H1 (cell line): ENCODE data around the gene PCDHB14. TPM values are rescaled to one million over a fixed set of nuclear protein-coding genes. Genes with fewer than 3 reads are reported as not detected.
"Not testable (repeated sequence)": the region's sequence is repeated elsewhere in the genome, so short reads cannot be mapped to it uniquely, and the experiment has no call there.

Source experiments
- CTCF ChIA-PET: fragments of 300-600 bp; sonication (Branson Sonifier 250); formaldehyde crosslinking; loops from one replicate; lab custom pipeline; 2021; ENCODE audit not compliant: partially characterized antibody; lab: Charles Lee
- POLR2A ChIA-PET: fragments of 300-600 bp; sonication (Branson Sonifier 250); formaldehyde crosslinking; loops from one replicate; lab custom pipeline; 2021; ENCODE audit warnings: inconsistent platforms; ENCODE audit not compliant: partially characterized antibody; lab: Charles Lee
- DNase-seq, 2 experiments: peaks; one replicate each; pipeline versions ENCODE4 v3.0.0 to v3.0.0-alpha.2; 2010 to 2022; ENCODE audit warnings: low spot score in 2 of 2, low read depth in 1 of 2, mixed read lengths in 1 of 2
- FAIRE-seq: peaks from 2 replicates; lab custom pipeline; 2011; peaks lifted over from hg19 to GRCh38; lab: Jason Lieb, UNC
- H2AFZ ChIP-seq: 2 replicates; pipeline ENCODE4 v1.8.1; 2012; ENCODE audit warnings: low read length, inconsistent platforms
- H2AK5ac ChIP-seq: 2 replicates; pipeline ENCODE4 v1.6.1; 2013; ENCODE audit warnings: low read depth, low read length
- H2BK120ac ChIP-seq: replicated peaks from 2 replicates; pipeline ENCODE3; 2013; ENCODE audit warnings: low read depth, low read length, inconsistent platforms
- H2BK12ac ChIP-seq: 2 replicates; pipeline ENCODE4 v1.6.1; 2013; ENCODE audit warnings: low read depth, low read length
- H2BK15ac ChIP-seq: 2 replicates; pipeline ENCODE4 v1.6.1; 2013; ENCODE audit warnings: low read length
- H2BK20ac ChIP-seq: 2 replicates; pipeline ENCODE4 v1.6.1; 2013; ENCODE audit warnings: low read length
- H2BK5ac ChIP-seq: 2 replicates; pipeline ENCODE4 v1.6.1; 2013; ENCODE audit warnings: low read depth, low read length
- H3K14ac ChIP-seq: 2 replicates; pipeline ENCODE4 v1.6.1; 2013; ENCODE audit warnings: inconsistent platforms; ENCODE audit not compliant: insufficient read length
- H3K18ac ChIP-seq: 2 replicates; pipeline ENCODE4 v1.6.1; 2013; ENCODE audit warnings: low read length; ENCODE audit errors: extremely low read depth
- H3K23ac ChIP-seq: 2 replicates; pipeline ENCODE4 v1.6.1; 2013; ENCODE audit warnings: inconsistent platforms; ENCODE audit not compliant: insufficient read length
- H3K23me2 ChIP-seq: 2 replicates; pipeline ENCODE4 v1.6.1; 2013; ENCODE audit warnings: low read depth, low read length
- H3K27ac ChIP-seq: 2 replicates; pipeline ENCODE4 v1.6.1; 2011; ENCODE audit warnings: low read depth, low read length, inconsistent platforms
- H3K27me3 ChIP-seq, 4 experiments: replicated peaks in 1 of 4; 1 replicate in 1 of 4; 2 replicates in 3 of 4; pipeline versions ENCODE4 v1.6.1 to v1.8.1; 2011 to 2013; ENCODE audit warnings: low read length in 3 of 4, mild to moderate bottlenecking in 3 of 4, inconsistent platforms in 2 of 4, mixed read lengths in 2 of 4, moderate library complexity in 1 of 4; ENCODE audit not compliant: control insufficient read depth in 3 of 4, insufficient read depth in 3 of 4; ENCODE audit errors: extremely low read depth in 1 of 4
- H3K36me3 ChIP-seq, 4 experiments: 2 replicates each; pipeline versions ENCODE4 v1.6.1 to v1.8.1; 2011 to 2013; ENCODE audit warnings: mild to moderate bottlenecking in 4 of 4, low read length in 3 of 4, moderate library complexity in 2 of 4, control low read depth in 1 of 4, inconsistent platforms in 1 of 4; ENCODE audit not compliant: insufficient read depth in 4 of 4, control insufficient read depth in 2 of 4
- H3K4ac ChIP-seq: replicated peaks from 2 replicates; pipeline ENCODE3; 2013; ENCODE audit warnings: low read length, low read depth, mixed read lengths, inconsistent platforms; ENCODE audit not compliant: insufficient read length
- H3K4me1 ChIP-seq, 4 experiments: replicated peaks in 1 of 4; 1 replicate in 1 of 4; 2 replicates in 3 of 4; pipeline versions ENCODE4 v1.6.1 to v1.8.1; 2011 to 2013; ENCODE audit warnings: low read length in 3 of 4, inconsistent platforms in 2 of 4, mixed read lengths in 1 of 4; ENCODE audit not compliant: insufficient read depth in 4 of 4, control insufficient read depth in 3 of 4
- H3K4me2 ChIP-seq, 2 experiments: 2 replicates each; pipeline versions ENCODE4 v1.6.1 to v1.8.1; 2011 to 2013; ENCODE audit warnings: low read depth in 2 of 2, low read length in 2 of 2, control low read depth in 1 of 2, inconsistent platforms in 1 of 2, mild to moderate bottlenecking in 1 of 2; ENCODE audit not compliant: insufficient read depth in 1 of 2
- H3K4me3 ChIP-seq, 4 experiments: fragments of 200-600, 300-600 bp in 1 of 4; sonication (generic), shearing (Covaris generic), sonication (Bioruptor Twin) in 1 of 4; 2 replicates each; pipeline versions ENCODE4 v1.5.1 to v1.8.1; 2011 to 2016; ENCODE audit warnings: low read length in 4 of 4, low read depth in 3 of 4, control low read depth in 2 of 4, inconsistent platforms in 2 of 4, mild to moderate bottlenecking in 2 of 4, mixed read lengths in 1 of 4, moderate library complexity in 1 of 4; ENCODE audit not compliant: insufficient read depth in 2 of 4; ENCODE audit errors: extremely low read depth in 1 of 4
- H3K56ac ChIP-seq: replicated peaks from 2 replicates; pipeline ENCODE3; 2013; ENCODE audit warnings: low read depth, mild to moderate bottlenecking, mixed read lengths, low read length, inconsistent platforms; ENCODE audit not compliant: insufficient read length
- H3K79me1 ChIP-seq: 2 replicates; pipeline ENCODE4 v1.6.1; 2013; ENCODE audit warnings: low read depth, low read length, control low read depth
- H3K79me2 ChIP-seq, 2 experiments: 2 replicates each; pipeline versions ENCODE4 v1.6.1 to v1.8.1; 2012 to 2013; ENCODE audit warnings: low read length in 2 of 2, mild to moderate bottlenecking in 2 of 2, inconsistent platforms in 1 of 2; ENCODE audit not compliant: insufficient read depth in 2 of 2, control insufficient read depth in 1 of 2
- H3K9ac ChIP-seq, 4 experiments: replicated peaks in 1 of 4; 1 replicate in 1 of 4; 2 replicates in 3 of 4; pipeline versions ENCODE4 v1.6.1 to v1.8.1; 2011 to 2013; ENCODE audit warnings: low read depth in 3 of 4, low read length in 3 of 4, control low read depth in 2 of 4, mild to moderate bottlenecking in 2 of 4, moderate library complexity in 2 of 4, inconsistent platforms in 1 of 4; ENCODE audit errors: extremely low read depth in 1 of 4
- H3K9me3 ChIP-seq, 2 experiments: 2 replicates each; pipeline versions ENCODE4 v1.6.1 to v1.8.1; 2012 to 2013; ENCODE audit warnings: mild to moderate bottlenecking in 2 of 2, moderate library complexity in 2 of 2, control low read depth in 1 of 2, inconsistent platforms in 1 of 2, low read depth in 1 of 2, low read length in 1 of 2, mixed read lengths in 1 of 2; ENCODE audit not compliant: insufficient read depth in 2 of 2
- H4K20me1 ChIP-seq, 2 experiments: replicated peaks in 1 of 2; 2 replicates each; pipeline versions ENCODE3 to v1.8.1; 2011 to 2013; ENCODE audit warnings: inconsistent platforms in 2 of 2, low read length in 2 of 2, mild to moderate bottlenecking in 1 of 2; ENCODE audit not compliant: insufficient read depth in 2 of 2, control insufficient read depth in 1 of 2
- H4K5ac ChIP-seq: 2 replicates; pipeline ENCODE4 v1.6.1; 2013; ENCODE audit warnings: low read length, low read depth, mixed read lengths, inconsistent platforms; ENCODE audit not compliant: insufficient read length
- H4K8ac ChIP-seq: 2 replicates; pipeline ENCODE4 v1.8.0; 2013; ENCODE audit warnings: mild to moderate bottlenecking, moderate library complexity, low read length, inconsistent platforms; ENCODE audit not compliant: insufficient read depth; ENCODE audit errors: extremely low read depth
- H4K91ac ChIP-seq: replicated peaks from 2 replicates; pipeline ENCODE3; 2013; ENCODE audit warnings: low read length, mixed read lengths, inconsistent platforms; ENCODE audit not compliant: insufficient read length
- WGBS, 2 experiments: shearing (Covaris generic) in 1 of 2; methylation state at CpG; one replicate each; pipeline versions ENCODE4 v1.1.6 to v1.1.7; 2013 to 2015; ENCODE audit warnings: low lambda C conversion rate in 2 of 2, mixed read lengths in 2 of 2, inconsistent platforms in 1 of 2, low coverage in 1 of 2, missing lambda C conversion rate in 1 of 2; ENCODE audit not compliant: insufficient replicate concordance in 2 of 2, insufficient coverage in 1 of 2, insufficient read length in 1 of 2; ENCODE audit errors: extremely low coverage in 1 of 2, missing lambda C conversion rate in 1 of 2; 5-methylcytosine and 5-hydroxymethylcytosine counted together
- polyA plus RNA-seq, 7 experiments: library from polyadenylated mRNA; depleted of rRNA in 3 of 7; stranded (reverse) in 5 of 7; unstranded in 2 of 7; fragments of >200 nt in 5 of 7; fragments of 200-250 nt in 2 of 7; gene quantifications; 1 replicate in 5 of 7; 2 replicates in 1 of 7; 4 replicates in 1 of 7; pipeline versions ENCODE4 v1.2.1 to v1.2.3, GENCODE V29; 2011 to 2013; ENCODE audit warnings: missing spikeins in 2 of 7, mixed read lengths in 2 of 7
- total RNA-seq: library from RNA; stranded (reverse); fragmentation: NEBNext Ultra II Directional; extraction: Animal tissue kit (Norgen Biotek cat#: 25700); gene quantifications from 2 replicates; pipeline ENCODE4 v1.2.1, GENCODE V29; 2021

The PCDHB14 gene
- total and polyA plus RNA-seq, 2 of the 8 experiments (the other 6 are each of a cell fraction or from before 2014, with no cell fraction given), result 2.7 TPM

DNA sequence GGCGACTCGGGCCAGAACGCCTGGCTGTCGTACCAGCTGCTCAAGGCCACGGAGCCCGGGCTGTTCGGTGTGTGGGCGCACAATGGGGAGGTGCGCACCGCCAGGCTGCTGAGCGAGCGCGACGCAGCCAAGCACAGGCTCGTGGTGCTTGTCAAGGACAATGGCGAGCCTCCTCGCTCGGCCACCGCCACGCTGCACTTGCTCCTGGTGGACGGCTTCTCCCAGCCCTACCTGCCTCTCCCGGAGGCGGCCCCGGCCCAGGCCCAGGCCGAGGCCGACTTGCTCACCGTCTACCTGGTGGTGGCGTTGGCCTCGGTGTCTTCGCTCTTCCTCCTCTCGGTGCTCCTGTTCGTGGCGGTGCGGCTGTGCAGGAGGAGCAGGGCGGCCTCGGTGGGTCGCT, 28.8 kb upstream of the PCDHB14 start:
- H3K4me1 ChIP-seq, H3K79me2 ChIP-seq, H3K4ac ChIP-seq, H4K91ac ChIP-seq, H2BK5ac ChIP-seq, H3K27me3 ChIP-seq, DNase-seq, H3K27ac ChIP-seq, H2BK12ac ChIP-seq, H3K14ac ChIP-seq, H2BK20ac ChIP-seq, H3K18ac ChIP-seq, H3K4me3 ChIP-seq, H3K56ac ChIP-seq, H3K23ac ChIP-seq, H3K4me2 ChIP-seq, H3K9me3 ChIP-seq, H2AFZ ChIP-seq, H2BK15ac ChIP-seq, H2BK120ac ChIP-seq, H3K79me1 ChIP-seq, H3K9ac ChIP-seq, H4K5ac ChIP-seq, H4K20me1 ChIP-seq, H4K8ac ChIP-seq, H2AK5ac ChIP-seq, POLR2A ChIA-PET, H3K23me2 ChIP-seq, H3K36me3 ChIP-seq, FAIRE-seq: not testable (repeated sequence)
- WGBS, 2 experiments, result 91% methylated on average over 6 of the region's 37 CpGs; no CpG with 5 or more reads in 1 of the 2 experiments
- CTCF ChIA-PET, result interaction anchor here (6.0 kb wide), 1 partner anchor 12 kb away, joined by 39 read pairs; the partner anchor contains the start of gene PCDHB16
